SK-N-SH (cell line): ENCODE results near the gene SNAPC5. TPM values are rescaled to one million over a fixed set of nuclear protein-coding genes. Genes with fewer than 3 reads are reported as not detected.

Source experiments
- CTCF ChIA-PET: fragments of 300-600, 350-600 bp; formaldehyde crosslinking; extraction: SDS; loops from one replicate; lab custom pipeline; 2021; lab: Yijun Ruan, JAX
- POLR2A ChIA-PET: fragments of 350-600 bp; sonication (Branson Sonifier 250); formaldehyde crosslinking; extraction: SDS; loops from one replicate; lab custom pipeline; 2020; ENCODE audit warnings: antibody characterized with exemption, inconsistent platforms; lab: Yijun Ruan, JAX
- DNase-seq: peaks from one replicate; pipeline ENCODE4 v3.0.0; 2012
- H2AFZ ChIP-seq: fragments of 200-600 bp; sonication (generic); 2 replicates; pipeline ENCODE4 v1.8.1; 2016; ENCODE audit warnings: antibody characterized with exemption, mild to moderate bottlenecking, low read depth
- H3F3A ChIP-seq: fragments of 200-600 bp; sonication (generic); replicated peaks from 2 replicates; pipeline ENCODE3; 2016; ENCODE audit warnings: antibody characterized with exemption, mild to moderate bottlenecking; ENCODE audit not compliant: insufficient read depth
- H3K27ac ChIP-seq, 2 experiments: fragments of 200-500 bp in 1 of 2; fragments of 200-600 bp in 1 of 2; sonication (Bioruptor generic) in 1 of 2; sonication (generic), shearing (Covaris generic) in 1 of 2; 2 replicates each; pipeline versions ENCODE4 v1.5.1 to v1.6.1; 2014 to 2016; ENCODE audit warnings: low read depth in 2 of 2, inconsistent platforms in 1 of 2, low read length in 1 of 2, mild to moderate bottlenecking in 1 of 2, mixed read lengths in 1 of 2
- H3K27me3 ChIP-seq: fragments of 200-600 bp; sonication (generic), shearing (Covaris generic); 2 replicates; pipeline ENCODE4 v1.6.1; 2016; ENCODE audit warnings: mixed run types; ENCODE audit not compliant: insufficient read depth
- H3K36me3 ChIP-seq, 2 experiments: fragments of 200-500 bp in 1 of 2; fragments of 200-600 bp in 1 of 2; sonication (Bioruptor generic) in 1 of 2; sonication (generic) in 1 of 2; replicated peaks in 1 of 2; 2 replicates each; pipeline versions ENCODE3 to v1.5.1; 2014 to 2016; ENCODE audit warnings: low read length in 1 of 2, mild to moderate bottlenecking in 1 of 2; ENCODE audit not compliant: insufficient read depth in 2 of 2, control insufficient read depth in 1 of 2
- H3K4me1 ChIP-seq, 2 experiments: fragments of 200-500 bp in 1 of 2; fragments of 200-600 bp in 1 of 2; sonication (Bioruptor generic) in 1 of 2; sonication (generic), shearing (Covaris generic) in 1 of 2; 2 replicates each; pipeline versions ENCODE4 v1.5.1 to v1.6.1; 2014 to 2016; ENCODE audit warnings: low read depth in 1 of 2, low read length in 1 of 2, mixed run types in 1 of 2; ENCODE audit not compliant: insufficient read depth in 2 of 2, control insufficient read depth in 1 of 2
- H3K4me2 ChIP-seq: fragments of 200-600 bp; sonication (generic), shearing (Covaris generic); 2 replicates; pipeline ENCODE4 v1.6.1; 2017; ENCODE audit warnings: mixed run types
- H3K4me3 ChIP-seq, 2 experiments: fragments of 200-500 bp in 1 of 2; fragments of 200-600 bp in 1 of 2; sonication (Bioruptor generic) in 1 of 2; sonication (generic), shearing (Covaris generic) in 1 of 2; 2 replicates each; pipeline versions ENCODE4 v1.5.1 to v1.8.1; 2014 to 2016; ENCODE audit warnings: low read depth in 2 of 2, inconsistent platforms in 1 of 2, low read length in 1 of 2, mild to moderate bottlenecking in 1 of 2, mixed read lengths in 1 of 2, moderate library complexity in 1 of 2
- H3K79me2 ChIP-seq: fragments of 200-600 bp; sonication (generic); 2 replicates; pipeline ENCODE4 v1.8.1; 2017; ENCODE audit warnings: mild to moderate bottlenecking; ENCODE audit not compliant: insufficient read depth
- H3K9ac ChIP-seq: fragments of 200-600 bp; sonication (generic); 2 replicates; pipeline ENCODE4 v1.6.1; 2017; ENCODE audit warnings: mixed run types
- H3K9me2 ChIP-seq: fragments of 200-600 bp; sonication (generic); 2 replicates; pipeline ENCODE4 v1.6.1; 2017; ENCODE audit warnings: mixed run types
- H3K9me3 ChIP-seq: fragments of 200-600 bp; sonication (generic); 2 replicates; pipeline ENCODE4 v1.6.1; 2017; ENCODE audit warnings: mixed run types, mild to moderate bottlenecking, moderate library complexity
- H4K20me1 ChIP-seq: fragments of 200-600 bp; sonication (generic); 2 replicates; pipeline ENCODE4 v1.6.1; 2017; ENCODE audit warnings: mild to moderate bottlenecking, mixed run types; ENCODE audit not compliant: insufficient read depth
- NFIC ChIP-seq: IDR thresholded peaks from 2 replicates; pipeline ENCODE4 v1.4.0; 2012; ENCODE audit warnings: borderline replicate concordance
- NRF1 ChIP-seq: IDR thresholded peaks from 2 replicates; pipeline ENCODE4 v1.6.1; 2012; ENCODE audit warnings: low read depth, mild to moderate bottlenecking, low read length
- RFX5 ChIP-seq: IDR thresholded peaks from 2 replicates; pipeline ENCODE4 v1.6.1; 2012; ENCODE audit warnings: mild to moderate bottlenecking, improper control_type of control experiment, low read length
- SMC3 ChIP-seq: IDR thresholded peaks from 2 replicates; pipeline ENCODE4 v1.6.1; 2012; ENCODE audit warnings: low read depth, low read length, improper control_type of control experiment
- TAF1 ChIP-seq: IDR thresholded peaks from 2 replicates; pipeline ENCODE4 v1.6.1; 2012; ENCODE audit warnings: low read depth, mild to moderate bottlenecking, low read length, moderate library complexity, borderline replicate concordance
- YY1 ChIP-seq: IDR thresholded peaks from 2 replicates; pipeline ENCODE4 v1.4.0; 2012; ENCODE audit warnings: low read depth, mild to moderate bottlenecking
- WGBS: methylation state at CpG from one replicate; pipeline ENCODE4 v1.1.6; 2017; ENCODE audit warnings: low lambda C conversion rate; 5-methylcytosine and 5-hydroxymethylcytosine counted together
- polyA plus RNA-seq, 3 experiments: library from polyadenylated mRNA; depleted of rRNA; stranded (reverse); fragments of >200 nt; gene quantifications; 2 replicates each; pipeline ENCODE4 v1.2.3, GENCODE V29; 2012
- small RNA-seq, 7 experiments: library from RNA; depleted of rRNA; stranded (forward); fragments of <200 nt; gene quantifications; one replicate each; pipeline ENCODE3, GENCODE V24; 2012
- TF ChIP-seq, protein P1 (sequence below): IDR thresholded peaks from 2 replicates; pipeline ENCODE4 v1.6.1; 2012; ENCODE audit warnings: mild to moderate bottlenecking, low read depth, low read length, moderate library complexity
- TF ChIP-seq, protein P2 (sequence below): fragments of 200-600 bp; sonication (generic); IDR thresholded peaks from 2 replicates; pipeline ENCODE4 v1.6.1; 2017; ENCODE audit warnings: antibody characterized with exemption, mild to moderate bottlenecking, moderate library complexity
- TF ChIP-seq, protein P3 (sequence below): IDR thresholded peaks from 2 replicates; pipeline ENCODE4 v1.4.0; 2012; ENCODE audit warnings: low read depth, borderline replicate concordance
- TF ChIP-seq, protein P4 (sequence below): fragments of 150-350 bp; IDR thresholded peaks from 2 replicates; pipeline ENCODE4 v1.6.1; 2017; ENCODE audit warnings: antibody characterized with exemption, low read length, low read depth, borderline replicate concordance

SNAPC5 gene
- polyA plus RNA-seq, 1 of the 3 experiments (the other 2 are of a cell fraction) = 65.0 TPM

DNA sequence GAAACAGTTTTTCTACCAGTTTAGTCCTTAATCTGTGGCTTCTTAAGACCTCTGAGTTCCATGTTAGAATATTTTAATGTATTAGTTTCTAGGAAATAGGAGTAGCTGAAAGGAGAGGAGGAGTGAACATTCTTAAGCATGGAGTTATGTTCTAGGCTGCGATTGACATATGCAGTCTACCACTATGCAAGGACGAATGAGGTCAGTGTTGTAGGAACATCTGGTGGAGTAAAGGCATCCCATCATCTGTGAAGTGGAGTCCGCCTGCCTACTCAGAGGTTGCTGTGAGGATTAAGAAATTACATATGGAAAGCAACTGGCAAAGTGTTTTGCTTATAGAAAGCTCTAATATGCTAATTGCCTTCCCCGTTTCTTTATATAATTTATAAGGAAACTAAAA is 45.1 kb downstream of the SNAPC5 start:
- WGBS = 94% methylated on average over 4 of the region's 4 CpGs
- no peaks in the 10 kb centered on the region for H3K4me1 ChIP-seq
- no peak overlapping the region for H3K4me2 ChIP-seq
- ChIA-PET CTCF (no interaction called here), POLR2A (no interaction called here)
- H3K36me3 ChIP-seq = peaks cover 0 to 13% of the 10 kb centered on the region in 2 experiments
- no peaks in the 10 kb centered on the region for H3K9me2 ChIP-seq
- DNase-seq = no peak
- no peak overlapping the region for H2AFZ ChIP-seq
- H3K79me2 ChIP-seq = no peaks in the 10 kb centered on the region
- no peaks in the 10 kb centered on the region for H3F3A ChIP-seq
- H3K4me3 ChIP-seq = no peak overlapping the region
- no peak overlapping the region for H3K27ac ChIP-seq
- no peaks in the 10 kb centered on the region for H3K27me3 ChIP-seq
- TF ChIP-seq, protein P1, sequence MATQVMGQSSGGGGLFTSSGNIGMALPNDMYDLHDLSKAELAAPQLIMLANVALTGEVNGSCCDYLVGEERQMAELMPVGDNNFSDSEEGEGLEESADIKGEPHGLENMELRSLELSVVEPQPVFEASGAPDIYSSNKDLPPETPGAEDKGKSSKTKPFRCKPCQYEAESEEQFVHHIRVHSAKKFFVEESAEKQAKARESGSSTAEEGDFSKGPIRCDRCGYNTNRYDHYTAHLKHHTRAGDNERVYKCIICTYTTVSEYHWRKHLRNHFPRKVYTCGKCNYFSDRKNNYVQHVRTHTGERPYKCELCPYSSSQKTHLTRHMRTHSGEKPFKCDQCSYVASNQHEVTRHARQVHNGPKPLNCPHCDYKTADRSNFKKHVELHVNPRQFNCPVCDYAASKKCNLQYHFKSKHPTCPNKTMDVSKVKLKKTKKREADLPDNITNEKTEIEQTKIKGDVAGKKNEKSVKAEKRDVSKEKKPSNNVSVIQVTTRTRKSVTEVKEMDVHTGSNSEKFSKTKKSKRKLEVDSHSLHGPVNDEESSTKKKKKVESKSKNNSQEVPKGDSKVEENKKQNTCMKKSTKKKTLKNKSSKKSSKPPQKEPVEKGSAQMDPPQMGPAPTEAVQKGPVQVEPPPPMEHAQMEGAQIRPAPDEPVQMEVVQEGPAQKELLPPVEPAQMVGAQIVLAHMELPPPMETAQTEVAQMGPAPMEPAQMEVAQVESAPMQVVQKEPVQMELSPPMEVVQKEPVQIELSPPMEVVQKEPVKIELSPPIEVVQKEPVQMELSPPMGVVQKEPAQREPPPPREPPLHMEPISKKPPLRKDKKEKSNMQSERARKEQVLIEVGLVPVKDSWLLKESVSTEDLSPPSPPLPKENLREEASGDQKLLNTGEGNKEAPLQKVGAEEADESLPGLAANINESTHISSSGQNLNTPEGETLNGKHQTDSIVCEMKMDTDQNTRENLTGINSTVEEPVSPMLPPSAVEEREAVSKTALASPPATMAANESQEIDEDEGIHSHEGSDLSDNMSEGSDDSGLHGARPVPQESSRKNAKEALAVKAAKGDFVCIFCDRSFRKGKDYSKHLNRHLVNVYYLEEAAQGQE = no peak
- TF ChIP-seq NFIC (no peak), TAF1 (no peak), NRF1 (no peak), RFX5 (no peak), SMC3 (no peak), YY1 (no peak)
- TF ChIP-seq, protein P2, sequence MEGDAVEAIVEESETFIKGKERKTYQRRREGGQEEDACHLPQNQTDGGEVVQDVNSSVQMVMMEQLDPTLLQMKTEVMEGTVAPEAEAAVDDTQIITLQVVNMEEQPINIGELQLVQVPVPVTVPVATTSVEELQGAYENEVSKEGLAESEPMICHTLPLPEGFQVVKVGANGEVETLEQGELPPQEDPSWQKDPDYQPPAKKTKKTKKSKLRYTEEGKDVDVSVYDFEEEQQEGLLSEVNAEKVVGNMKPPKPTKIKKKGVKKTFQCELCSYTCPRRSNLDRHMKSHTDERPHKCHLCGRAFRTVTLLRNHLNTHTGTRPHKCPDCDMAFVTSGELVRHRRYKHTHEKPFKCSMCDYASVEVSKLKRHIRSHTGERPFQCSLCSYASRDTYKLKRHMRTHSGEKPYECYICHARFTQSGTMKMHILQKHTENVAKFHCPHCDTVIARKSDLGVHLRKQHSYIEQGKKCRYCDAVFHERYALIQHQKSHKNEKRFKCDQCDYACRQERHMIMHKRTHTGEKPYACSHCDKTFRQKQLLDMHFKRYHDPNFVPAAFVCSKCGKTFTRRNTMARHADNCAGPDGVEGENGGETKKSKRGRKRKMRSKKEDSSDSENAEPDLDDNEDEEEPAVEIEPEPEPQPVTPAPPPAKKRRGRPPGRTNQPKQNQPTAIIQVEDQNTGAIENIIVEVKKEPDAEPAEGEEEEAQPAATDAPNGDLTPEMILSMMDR = no peak
- TF ChIP-seq, protein P3, sequence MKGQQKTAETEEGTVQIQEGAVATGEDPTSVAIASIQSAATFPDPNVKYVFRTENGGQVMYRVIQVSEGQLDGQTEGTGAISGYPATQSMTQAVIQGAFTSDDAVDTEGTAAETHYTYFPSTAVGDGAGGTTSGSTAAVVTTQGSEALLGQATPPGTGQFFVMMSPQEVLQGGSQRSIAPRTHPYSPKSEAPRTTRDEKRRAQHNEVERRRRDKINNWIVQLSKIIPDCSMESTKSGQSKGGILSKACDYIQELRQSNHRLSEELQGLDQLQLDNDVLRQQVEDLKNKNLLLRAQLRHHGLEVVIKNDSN = no peak
- TF ChIP-seq, protein P4, sequence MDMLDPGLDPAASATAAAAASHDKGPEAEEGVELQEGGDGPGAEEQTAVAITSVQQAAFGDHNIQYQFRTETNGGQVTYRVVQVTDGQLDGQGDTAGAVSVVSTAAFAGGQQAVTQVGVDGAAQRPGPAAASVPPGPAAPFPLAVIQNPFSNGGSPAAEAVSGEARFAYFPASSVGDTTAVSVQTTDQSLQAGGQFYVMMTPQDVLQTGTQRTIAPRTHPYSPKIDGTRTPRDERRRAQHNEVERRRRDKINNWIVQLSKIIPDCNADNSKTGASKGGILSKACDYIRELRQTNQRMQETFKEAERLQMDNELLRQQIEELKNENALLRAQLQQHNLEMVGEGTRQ = no peak
- no peaks in the 10 kb centered on the region for H3K9me3 ChIP-seq
- H4K20me1 ChIP-seq = no peaks in the 10 kb centered on the region
- no peak overlapping the region for H3K9ac ChIP-seq

Small RNA genes lying within 50 kb of the gene (small RNA-seq; reads per million reads assigned to genes)
- 0 to 0.59 (median 0) reads per million in 7 experiments for gene MIR4512
- 0 reads per million in 7 experiments for gene RF01159
- gene SNORD16 = 0 reads per million in 7 experiments
- gene SNORD18A = 0 reads per million in 7 experiments
- gene SNORD18B = 0 reads per million in 7 experiments
- 0 reads per million in 7 experiments for gene SNORD18C

Other genes starting within 250 kb of the SNAPC5 start
- gene MEGF11, start 244.0 kb downstream of the SNAPC5 start, polyA plus RNA-seq (2012; rRNA removed) = 0.03 TPM in 1 of 2 replicates, not detected in the other
- 11.5 and 14.9 TPM in 2 replicates for gene DIS3L, start 204.2 kb downstream of the SNAPC5 start, polyA plus RNA-seq (2012; rRNA removed)
- gene TIPIN, start 141.1 kb downstream of the SNAPC5 start, polyA plus RNA-seq (2012; rRNA removed) = 5.7 and 6.0 TPM in 2 replicates
- gene MAP2K1, start 110.8 kb downstream of the SNAPC5 start, polyA plus RNA-seq (2012; rRNA removed) = 21.8 and 25.5 TPM in 2 replicates
- 3,177 and 3,833 TPM in 2 replicates for gene RPL4, start 7.1 kb upstream of the SNAPC5 start, polyA plus RNA-seq (2012; rRNA removed)
- gene ZWILCH, start 7.6 kb upstream of the SNAPC5 start, polyA plus RNA-seq (2012; rRNA removed) = 8.2 and 13.5 TPM in 2 replicates
- gene LCTL, start 68.2 kb upstream of the SNAPC5 start, polyA plus RNA-seq (2012; rRNA removed) = 1.9 and 2.4 TPM in 2 replicates
- 3.8 and 4.5 TPM in 2 replicates for gene SMAD6, start 204.5 kb upstream of the SNAPC5 start, polyA plus RNA-seq (2012; rRNA removed)